Subcutaneous preadipocyte (primary cell): Measurements from ENCODE around the gene BMPR1B. TPM values are rescaled to one million over a fixed set of nuclear protein-coding genes. Genes with fewer than 3 reads are reported as not detected.

Experiments used
- total RNA-seq: library from RNA; depleted of rRNA; stranded (reverse); fragments of >200 nt; gene quantifications from 2 replicates; pipeline ENCODE4 v1.2.3, GENCODE V29; 2012

The BMPR1B gene
- total RNA-seq: 2.7 and 7.7 TPM in 2 replicates

DNA sequence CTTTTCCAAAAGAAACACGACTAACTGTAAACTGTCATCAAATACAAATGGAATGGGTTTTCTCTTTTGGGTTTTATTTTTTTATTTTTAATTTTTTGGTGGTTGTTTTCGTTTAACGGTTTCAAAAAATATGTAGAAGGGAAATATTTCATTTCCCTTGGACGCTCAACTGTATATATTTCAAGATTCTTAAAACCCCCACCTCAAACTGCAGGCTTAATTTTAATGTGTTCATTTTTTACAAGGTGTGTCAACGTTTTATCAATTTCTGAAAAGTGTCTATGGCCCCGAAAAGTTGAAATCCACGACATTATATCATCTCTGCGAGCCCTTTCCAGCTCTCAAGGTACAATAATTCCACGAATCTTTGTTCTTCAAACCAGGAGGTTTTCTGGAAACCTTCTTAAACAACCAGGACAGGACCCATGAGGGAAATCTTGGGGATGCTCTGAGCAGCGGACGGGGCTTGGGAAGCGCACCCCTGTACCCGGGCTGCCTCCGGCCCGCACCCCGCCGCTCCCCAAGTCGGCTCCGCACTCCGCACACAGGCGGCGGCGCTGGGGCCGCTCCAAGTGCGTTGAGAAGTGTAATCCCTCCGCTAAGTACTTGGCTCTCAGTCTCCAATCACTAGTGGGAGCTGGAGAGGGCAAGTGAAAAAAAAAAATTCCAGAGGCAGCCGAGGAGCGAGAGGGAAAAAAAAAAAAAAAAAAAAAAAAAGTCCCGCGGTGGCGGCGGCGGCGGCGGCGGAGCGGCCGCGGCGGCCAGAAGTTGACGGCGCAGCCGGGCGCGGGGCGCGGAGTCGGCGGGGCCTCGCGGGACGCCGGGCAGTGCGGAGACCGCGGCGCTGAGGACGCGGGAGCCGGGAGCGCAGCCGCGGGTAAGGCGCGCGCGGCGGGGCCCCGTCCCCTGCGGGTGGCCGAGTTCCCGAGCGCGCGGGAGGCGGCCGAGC is at the start of gene BMPR1B:
TSS of gene BMPR1B (plus strand) at position 764 of the 949 bp plus-strand sequence. CDS start 346,470 bp downstream, outside the sequence.

